ENCODE measurements around the gene STK11IP.
A peak's percentile ranks its signal among the peaks of the same experiment; 100 is the strongest.

The STK11IP gene

DNA sequence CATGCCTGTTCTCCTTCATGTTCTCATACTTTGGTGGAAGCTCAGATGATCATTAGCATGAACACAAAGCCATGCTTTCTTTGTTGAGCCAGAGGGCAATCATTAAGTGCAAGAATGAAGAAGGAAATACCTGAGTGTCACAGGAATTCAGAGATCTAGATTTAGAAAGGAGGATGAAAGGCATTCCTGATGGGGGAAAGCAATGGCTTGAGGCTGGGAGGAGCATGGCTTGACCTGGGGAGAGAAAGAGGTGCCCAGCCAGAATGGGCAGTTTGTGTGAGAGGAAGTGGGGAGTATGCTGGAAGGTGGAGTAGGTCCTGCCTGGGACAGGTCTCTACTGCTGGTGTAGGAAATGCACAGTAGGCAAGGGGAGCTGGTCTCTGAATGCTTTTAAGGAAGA, 64.9 kb downstream of the STK11IP start:
- Mint-ChIP-seq H3K27ac (peak overlapping the region in 1 of 3 experiments; percentile 87), H3K27me3 (ENCODE audit: low read depth) (peaks cover 14% of the 10 kb centered on the region), H3K36me3 (ENCODE audit: low read depth) (no peaks in the 10 kb centered on the region), H3K9me3 (peaks cover 23% of the 10 kb centered on the region), H3K4me1 (peaks cover 14% of the 10 kb centered on the region), H3K4me3 (no peak overlapping the region)
- no peak for TF ChIP-seq CTCF (IDR thresholded peaks at IDR 0.05; ENCODE audit: unreplicated experiment in 3 of 3)

- peaks cover 14% of the 10 kb centered on the region for H3K27me3 Mint-ChIP-seq (ENCODE audit: low read depth)
- H3K36me3 Mint-ChIP-seq (ENCODE audit: low read depth) = no peaks in the 10 kb centered on the region
- no peak overlapping the region for H3K4me3 Mint-ChIP-seq
- TF ChIP-seq CTCF (IDR thresholded peaks at IDR 0.05; ENCODE audit: unreplicated experiment in 3 of 3) = no peak
- H3K27ac Mint-ChIP-seq = no peak overlapping the region
- peaks cover 23% of the 10 kb centered on the region for H3K9me3 Mint-ChIP-seq
- peaks cover 14% of the 10 kb centered on the region for H3K4me1 Mint-ChIP-seq
These were observed 65.6 kb downstream of the STK11IP start for GRCh38 chr2:219663116-219663762.

DNA sequence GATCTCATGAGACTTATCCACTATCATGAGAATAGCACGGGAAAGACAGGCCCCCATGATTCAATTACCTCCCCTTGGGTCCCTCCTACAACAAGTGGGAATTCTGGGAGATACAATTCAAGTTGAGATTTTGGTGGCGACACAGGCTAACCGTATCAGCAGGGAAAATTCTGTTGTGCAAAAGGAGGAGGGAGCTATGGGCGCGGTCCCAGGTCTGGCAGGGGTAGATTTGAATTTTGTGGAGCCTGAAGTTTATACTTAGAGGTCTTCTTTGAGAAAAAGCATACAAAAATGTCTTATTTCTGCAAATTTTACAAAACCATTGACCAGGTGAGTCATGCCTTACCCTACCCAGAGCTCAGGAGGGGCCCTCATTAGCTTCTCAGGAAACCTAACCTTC, 66.4 kb downstream of the STK11IP start:
- H3K9me3 Mint-ChIP-seq = peaks cover 23% of the 10 kb centered on the region
- peaks cover 14% of the 10 kb centered on the region for H3K4me1 Mint-ChIP-seq
- TF ChIP-seq CTCF (IDR thresholded peaks at IDR 0.05; ENCODE audit: unreplicated experiment in 3 of 3) = no peak
- H3K27me3 Mint-ChIP-seq (ENCODE audit: low read depth) = peaks cover 14% of the 10 kb centered on the region
- no peak overlapping the region for H3K4me3 Mint-ChIP-seq
- no peaks in the 10 kb centered on the region for H3K36me3 Mint-ChIP-seq (ENCODE audit: low read depth)
- H3K27ac Mint-ChIP-seq = no peak overlapping the region

GRCh38 chr2:219664944-219665343, 67.3 kb downstream of the STK11IP start:
- Mint-ChIP-seq H3K27me3 (ENCODE audit: low read depth) (peaks cover 14% of the 10 kb centered on the region), H3K4me3 (no peak overlapping the region), H3K27ac (peak overlapping the region in 1 of 3 experiments; percentile 13), H3K4me1 (peaks cover 14% of the 10 kb centered on the region), H3K36me3 (ENCODE audit: low read depth) (no peaks in the 10 kb centered on the region), H3K9me3 (peaks cover 21% of the 10 kb centered on the region)
- no peak for TF ChIP-seq CTCF (IDR thresholded peaks at IDR 0.05; ENCODE audit: unreplicated experiment in 3 of 3)

GRCh38 chr2:219665926-219666325, 68.3 kb downstream of the STK11IP start:
- Mint-ChIP-seq H3K9me3 (peaks cover 12% of the 10 kb centered on the region), H3K4me1 (peaks cover 24% of the 10 kb centered on the region), H3K27me3 (ENCODE audit: low read depth) (peaks cover 9% of the 10 kb centered on the region), H3K36me3 (ENCODE audit: low read depth) (no peaks in the 10 kb centered on the region), H3K4me3 (no peak overlapping the region), H3K27ac (no peak overlapping the region)
- no peak for TF ChIP-seq CTCF (IDR thresholded peaks at IDR 0.05; ENCODE audit: unreplicated experiment in 3 of 3)

Measured in nephron (organoid).